GM19238 (cell line): ENCODE data around the gene FXYD2.

ENCODE experiments used
- DNase-seq: peaks from one replicate; pipeline ENCODE4 v3.0.0; 2011; ENCODE audit warnings: low spot score; ENCODE audit not compliant: insufficient read length

The FXYD2 gene

DNA sequence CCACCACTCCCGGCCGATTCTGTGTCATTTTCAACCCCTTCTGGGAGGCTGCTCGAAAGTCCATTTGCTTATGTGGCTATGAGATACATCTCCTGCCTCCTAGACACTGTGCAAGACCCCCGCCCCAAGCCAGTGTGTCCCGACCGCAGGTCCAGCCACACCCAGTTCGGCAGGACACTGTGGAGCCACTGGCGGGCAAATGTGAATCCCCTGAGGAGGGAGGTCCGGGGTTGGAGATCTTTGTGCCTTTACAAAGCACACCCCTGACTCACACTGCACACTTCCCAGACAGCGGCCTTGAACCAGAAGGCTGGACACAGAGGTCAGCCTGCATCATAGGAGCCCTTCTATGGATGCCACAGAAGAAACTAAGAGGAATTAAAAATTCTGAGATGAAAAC is 34.5 kb upstream of the FXYD2 start:
- DNase-seq, result no peak

DNA sequence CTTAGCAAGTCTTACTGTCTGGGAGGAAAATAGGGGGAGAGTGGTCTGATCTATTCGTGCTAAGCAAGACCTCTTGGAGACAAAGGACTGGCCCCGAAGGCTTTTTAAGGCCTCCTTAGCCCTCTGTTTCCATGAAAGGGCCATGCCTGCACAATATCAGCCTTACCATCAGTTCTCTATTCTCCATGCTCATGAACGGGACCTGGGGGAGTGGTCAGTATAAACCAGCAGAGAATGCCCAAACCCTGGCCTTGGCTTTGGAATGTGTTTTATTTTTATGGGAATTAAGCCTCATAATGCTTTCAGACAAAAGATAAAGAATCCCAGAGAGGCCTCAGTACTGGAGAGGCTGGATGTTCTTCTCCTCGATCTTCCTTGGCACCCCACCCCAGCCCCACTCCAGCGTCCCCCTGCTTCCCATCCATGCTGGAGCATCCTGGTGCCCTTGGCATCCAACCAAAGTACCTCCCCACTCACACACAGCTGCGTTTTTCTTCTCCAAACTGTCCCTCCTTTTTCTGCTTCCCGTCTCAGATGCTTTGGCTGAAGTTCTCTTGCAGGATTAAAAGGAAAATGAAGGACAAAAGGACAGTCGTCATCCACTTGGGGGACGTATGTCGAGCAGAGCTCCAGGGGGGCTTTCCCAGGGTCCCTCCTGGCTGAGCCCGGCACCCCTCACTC is 33.3 kb upstream of the FXYD2 start:
- no peak for DNase-seq

DNA sequence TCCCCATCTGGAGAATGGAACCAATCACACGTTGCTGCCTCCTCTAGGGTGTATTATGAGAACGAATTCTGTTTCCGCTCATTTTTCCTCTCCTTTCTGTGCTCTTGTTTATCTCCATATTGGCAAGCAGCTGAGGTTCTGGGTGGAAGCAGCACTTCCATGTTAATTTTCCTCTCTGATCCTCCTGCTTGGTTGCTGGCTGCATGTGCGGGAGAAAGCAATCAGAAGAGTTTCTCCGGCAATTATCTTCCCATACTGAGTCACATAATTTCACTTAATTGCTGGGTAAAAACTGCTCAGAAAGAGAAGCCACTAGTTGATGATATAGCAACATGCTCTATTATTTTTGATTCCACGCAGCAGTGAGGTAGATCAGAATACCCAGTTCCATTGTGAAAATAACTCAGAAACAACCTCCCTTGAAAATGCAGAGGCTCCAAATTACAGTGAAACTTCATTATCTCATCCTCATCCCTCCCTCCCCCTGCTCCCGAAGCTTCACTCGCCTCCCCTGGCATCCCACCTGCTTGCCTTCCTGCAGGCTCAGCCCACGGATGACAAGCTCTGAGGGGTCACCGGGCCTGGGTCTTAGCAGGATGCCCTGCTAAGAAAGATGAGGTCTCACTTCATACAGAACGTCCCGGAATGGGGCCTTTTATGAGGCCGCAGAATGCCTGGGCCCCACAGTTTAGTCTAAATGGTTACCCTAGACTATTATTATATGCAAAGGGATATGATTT is 31.5 kb upstream of the FXYD2 start:
- no peak for DNase-seq

DNA sequence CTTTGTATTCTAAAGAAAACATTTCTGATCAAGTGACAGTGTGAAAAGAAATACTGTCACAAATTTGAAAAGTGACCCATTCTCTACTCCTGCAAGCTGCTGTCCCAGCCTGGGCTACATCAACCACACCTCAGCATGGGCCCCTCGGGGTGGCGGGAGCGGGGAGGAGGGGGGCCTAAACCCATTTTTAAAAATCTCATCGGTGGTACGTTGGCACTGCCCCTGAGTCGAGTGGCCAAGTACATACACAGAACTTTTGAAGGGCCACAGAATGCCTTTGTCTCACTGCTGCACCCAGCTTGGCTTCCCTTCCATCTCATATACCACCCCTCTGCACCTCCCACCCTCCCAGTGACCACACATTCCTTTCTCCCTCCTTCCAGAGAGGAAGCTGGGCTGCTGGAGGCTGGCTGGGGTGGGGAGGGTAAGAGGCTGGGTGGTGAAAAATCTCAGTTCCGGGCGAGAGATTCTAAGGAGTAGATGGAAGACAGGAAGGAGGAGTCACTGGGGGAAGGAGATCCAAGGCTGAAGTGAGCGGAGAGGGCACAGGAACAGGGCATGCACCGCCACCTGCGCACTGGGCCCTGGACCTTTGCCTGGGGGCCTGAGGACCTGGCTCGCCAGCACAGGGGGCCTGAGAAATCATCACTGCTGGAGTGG is 30.8 kb upstream of the FXYD2 start:
- DNase-seq, result no peak

DNA sequence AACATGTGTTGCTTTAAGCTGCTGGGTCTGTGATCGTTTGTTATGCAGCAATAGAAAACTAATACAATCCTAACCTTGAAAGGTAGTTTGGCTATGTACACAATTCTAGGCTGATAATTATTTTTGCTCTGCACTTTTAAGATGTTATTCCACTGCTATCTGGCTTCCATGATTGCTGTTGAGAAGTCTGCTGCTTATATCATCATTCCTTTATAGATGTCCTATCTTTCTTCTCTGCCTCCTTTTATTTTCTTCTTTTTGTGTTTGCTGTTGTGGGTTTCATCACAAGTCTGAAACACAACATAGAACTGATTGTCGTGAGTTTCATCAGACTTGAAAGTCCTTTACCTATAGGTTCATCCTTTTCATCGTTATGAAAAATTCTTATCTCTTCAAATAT is 27.8 kb upstream of the FXYD2 start:
- DNase-seq, result no peak

DNA sequence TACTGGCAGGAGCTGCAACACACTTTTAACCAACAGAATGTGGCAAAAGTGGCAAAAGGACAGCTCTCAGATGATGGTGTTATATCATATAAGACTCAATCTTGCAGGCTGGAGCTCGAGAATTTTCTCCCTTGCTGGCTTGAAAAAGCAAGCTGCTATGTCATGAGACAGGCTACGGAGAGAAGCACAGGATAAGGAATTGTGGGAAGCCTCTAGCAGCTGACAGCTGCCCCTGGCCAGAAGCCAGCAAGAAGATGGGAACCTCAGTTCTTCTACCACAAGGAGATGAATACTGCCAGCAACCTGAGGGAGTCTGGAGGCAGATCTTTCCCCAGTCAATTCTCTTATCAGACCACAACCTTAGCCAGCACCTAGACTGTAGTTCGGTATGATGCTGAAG is 27.3 kb upstream of the FXYD2 start:
- no peak for DNase-seq

DNA sequence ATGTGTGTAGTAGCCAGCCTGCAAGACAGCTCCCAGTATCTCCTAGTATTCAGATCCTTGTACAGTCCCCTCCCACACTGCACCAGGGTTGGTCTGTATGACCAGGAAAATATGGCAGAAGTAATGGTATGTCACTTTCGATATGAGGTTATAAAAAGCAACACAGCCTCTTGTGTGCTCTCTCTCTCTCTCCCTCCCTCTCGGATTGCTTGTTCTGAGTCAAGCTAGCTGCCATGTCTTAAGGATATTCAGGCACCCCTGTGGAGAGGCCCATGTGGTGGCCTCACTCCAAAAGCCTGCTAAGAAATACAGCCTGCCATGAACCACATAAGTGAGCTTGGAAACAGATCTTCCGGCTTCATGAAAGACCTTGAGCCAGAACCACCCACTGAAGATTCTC is 26.6 kb upstream of the FXYD2 start:
- no peak for DNase-seq

DNA sequence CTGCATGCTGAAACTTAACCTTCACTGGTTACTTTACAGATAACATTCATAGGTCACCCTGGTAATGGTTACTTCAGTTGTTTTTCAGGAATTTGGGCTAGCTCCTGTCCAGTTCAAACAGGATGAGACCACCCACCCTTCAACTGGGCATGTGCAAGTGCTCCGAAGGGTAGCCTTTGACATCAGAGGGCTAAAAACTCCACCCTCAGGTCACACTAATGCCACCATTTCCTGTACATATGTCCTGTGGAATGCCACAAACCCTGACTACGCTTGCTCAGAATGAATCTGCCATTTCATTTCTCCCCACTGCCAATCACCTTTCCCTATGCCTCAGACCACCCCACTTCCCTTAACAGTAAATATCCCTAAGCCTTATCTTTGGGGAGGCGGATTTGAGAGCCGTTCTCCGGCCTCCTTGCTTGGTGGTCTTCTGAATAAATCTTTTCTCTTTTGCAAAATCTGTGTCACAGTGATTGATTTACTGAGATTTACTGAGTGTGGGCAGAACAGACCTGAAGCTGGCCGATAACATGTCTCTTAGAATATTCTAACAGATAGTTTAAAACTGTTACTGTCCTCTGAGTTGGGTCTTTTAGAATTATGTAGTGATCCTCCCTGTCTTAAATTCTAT is 25.4 kb upstream of the FXYD2 start:
- no peak for DNase-seq

DNA sequence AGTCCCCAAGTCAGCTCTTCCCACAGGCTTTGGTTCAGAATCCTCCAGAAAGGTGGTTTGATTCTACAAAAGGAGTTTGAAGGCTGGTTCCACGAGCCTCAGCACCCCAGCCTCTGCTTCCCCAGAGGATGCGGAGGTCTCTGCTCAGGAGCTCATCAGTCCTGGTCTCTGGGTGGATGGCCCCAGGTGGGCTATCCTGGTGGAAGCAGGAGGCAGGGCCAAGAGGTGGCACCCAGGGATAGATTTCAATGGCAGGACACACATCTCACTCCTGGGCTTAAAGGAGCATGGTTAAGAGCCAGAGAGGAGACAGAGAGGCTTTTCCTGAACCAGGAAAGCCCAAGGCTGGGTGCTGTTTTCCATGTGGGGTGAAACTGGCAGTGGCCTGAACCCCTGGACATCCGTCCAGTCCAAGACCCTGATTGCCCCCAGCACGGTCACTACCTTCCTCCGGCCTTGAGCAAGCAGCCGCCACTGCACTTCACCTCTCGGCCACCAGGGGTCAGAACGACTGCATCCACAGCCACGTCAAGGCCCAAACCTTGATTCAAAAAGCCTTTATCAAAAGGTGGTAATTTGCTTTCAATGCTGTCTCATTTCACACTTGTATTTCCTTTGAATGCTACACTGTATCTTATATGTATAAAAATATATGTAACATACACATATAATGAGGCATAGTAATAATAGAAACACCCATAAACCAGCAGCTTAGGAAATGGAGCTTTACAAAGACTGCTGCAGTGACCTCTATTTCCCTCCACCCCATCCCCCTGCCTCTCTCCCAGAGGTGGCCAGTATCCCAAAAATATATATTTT is 19.3 kb upstream of the FXYD2 start:
- peak; percentile 62 for DNase-seq

DNA sequence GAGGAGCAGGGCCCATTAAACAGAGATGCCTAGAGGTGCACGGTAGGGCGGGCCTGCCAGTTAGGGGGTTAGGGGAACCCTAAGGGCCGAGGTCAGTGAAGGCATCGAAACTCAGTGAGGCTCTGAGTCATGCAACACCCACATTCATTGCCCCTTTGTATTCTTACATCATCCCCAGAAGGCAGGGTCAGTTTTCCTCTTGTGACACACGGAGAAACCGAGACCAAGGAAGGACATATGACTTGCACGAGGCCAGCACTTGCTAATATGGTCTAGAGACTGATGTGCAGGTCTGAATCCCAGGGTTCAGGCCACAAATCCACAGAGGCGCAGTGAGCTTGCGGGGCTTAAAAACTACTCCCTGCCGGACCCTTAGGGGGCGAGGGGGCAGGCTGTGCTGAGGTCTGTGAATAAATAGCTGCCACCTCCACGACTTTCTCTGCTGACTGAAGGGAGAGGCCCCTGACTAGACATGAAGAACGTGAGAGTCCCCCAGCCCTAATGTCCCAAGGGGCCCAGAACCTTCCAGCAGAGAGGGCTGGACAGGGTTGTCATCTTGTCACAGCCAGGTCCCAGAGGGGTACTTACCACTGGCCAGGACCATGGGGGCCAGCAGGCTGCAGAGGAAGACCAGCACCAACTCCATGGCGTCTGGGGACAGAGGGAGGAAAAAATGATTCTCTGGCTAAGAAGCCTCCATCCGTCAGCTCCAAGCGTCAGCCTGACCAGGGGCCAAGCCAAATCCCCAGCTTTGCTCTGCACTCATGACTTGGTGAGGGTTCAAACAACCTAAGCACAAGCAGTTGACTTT is 17.8 kb upstream of the FXYD2 start:
- DNase-seq, result no peak

DNA sequence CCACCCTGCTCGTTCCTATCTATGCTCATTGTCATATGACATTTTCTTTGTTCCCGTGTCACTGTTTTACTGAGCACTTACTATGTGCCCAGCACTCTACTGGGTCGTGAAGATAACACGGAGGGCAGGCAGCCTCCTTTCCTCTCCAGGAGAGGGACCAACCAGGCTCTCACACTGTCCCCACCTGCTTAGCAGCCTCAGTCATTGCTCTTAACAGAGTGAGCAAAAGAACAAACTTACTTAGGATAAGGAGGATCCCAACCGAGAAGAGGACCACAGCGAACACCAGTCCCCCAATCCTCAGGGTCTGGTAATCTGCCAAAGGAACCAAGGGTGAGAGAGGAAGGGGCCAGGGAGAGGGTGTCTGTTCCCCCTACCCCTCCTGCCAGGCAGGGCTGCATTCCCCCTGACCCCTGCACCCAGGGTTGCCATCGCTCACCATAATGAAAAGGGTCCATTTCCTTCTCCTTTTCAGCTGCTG is 17.0 kb upstream of the FXYD2 start:
- no peak for DNase-seq

DNA sequence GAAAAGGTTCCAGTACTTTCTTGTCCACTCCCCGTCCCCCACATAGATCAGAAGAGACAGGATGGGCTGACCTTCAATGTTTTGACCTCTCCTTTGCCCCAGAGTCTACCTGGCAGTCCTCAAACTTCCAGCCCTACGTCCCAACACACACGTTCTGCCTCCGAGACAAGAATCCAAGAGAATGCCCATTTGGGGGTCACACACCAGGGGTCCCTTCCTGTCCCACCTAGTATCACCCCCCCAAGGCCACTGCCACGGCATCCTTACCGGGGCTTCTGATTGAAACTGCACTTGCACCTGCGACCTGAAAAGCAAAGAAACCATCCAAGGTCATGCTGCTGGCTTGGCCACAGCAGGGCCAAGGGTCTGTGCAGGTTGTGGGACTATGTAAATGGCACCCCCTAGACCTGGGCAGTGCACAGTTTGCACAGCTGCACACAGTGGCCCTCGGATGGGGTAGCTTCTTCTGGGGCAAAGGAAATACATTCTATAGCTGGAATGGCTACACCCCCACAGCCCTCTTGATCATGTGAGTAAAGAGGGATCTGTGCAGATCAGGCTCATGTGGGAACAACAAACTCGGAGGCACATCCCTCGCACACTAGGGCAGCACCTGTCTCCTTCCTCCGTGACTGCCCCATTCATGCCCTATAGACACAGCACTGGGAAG is 16.5 kb upstream of the FXYD2 start:
- DNase-seq, result no peak

DNA sequence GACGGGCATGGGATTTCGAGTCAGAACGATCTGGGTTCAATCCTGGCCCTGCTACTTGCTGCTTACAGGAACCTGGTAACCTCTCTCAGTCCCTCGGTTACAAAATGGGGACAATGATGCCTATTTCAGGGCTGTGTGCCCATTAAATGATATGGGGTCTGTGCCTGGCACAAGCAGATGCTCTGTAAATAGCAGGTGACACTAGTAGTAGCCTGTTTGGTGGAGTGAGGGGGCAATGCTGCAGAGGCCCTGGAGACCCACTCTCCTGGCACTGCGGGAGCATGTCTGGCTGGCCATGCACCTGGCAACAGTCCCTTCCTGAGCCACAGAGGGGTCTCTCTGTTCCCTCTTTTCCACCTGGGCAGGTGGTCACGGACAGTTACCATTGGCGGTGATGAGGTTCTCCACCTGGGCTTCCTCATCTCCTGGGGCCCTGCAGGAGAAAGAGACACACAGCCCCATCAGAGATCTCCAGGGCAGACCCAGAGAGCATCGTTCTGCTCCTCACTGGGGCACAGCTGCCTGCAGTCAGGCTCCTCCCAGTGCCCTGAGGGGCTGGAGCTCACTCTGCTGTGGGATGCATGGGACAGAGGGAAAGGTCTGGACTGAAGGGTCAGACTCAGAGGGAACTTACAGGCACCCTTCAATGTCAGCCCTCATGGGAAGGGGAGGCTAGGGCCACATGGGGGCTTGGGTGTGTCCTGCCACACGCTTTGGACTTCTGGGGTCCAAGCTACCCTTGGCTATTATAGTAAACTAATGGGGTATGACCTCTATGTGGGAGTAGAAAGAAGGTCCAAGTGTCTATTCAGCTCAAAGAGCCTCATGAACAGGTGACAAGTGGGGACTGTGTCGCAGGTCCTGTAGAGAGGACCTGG is 15.6 kb upstream of the FXYD2 start:
- no peak for DNase-seq

DNA sequence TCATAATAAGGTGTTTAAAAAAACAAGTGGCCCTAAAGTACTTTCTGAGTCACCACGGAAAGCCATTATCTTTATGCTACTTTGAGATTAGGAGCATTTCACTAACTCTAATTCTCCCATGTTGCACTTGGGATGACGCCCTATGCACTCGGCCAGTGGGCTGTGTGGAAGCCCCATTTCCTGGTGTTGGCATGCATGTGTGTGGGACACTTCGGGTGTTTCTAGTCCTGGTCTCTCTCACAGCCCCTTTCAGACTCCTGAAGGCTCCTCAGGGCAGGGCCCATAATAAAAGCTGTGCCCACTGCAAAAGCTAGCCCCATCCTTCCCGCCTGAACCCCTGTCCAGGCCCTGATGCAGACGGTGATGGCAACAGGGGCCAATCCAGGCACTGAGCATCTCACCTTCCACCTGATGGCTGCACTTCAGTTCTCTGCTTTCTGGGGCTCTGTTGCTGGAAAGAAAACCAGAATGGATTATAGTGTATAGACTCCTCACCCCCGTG is 14.9 kb upstream of the FXYD2 start:
- no peak for DNase-seq

DNA sequence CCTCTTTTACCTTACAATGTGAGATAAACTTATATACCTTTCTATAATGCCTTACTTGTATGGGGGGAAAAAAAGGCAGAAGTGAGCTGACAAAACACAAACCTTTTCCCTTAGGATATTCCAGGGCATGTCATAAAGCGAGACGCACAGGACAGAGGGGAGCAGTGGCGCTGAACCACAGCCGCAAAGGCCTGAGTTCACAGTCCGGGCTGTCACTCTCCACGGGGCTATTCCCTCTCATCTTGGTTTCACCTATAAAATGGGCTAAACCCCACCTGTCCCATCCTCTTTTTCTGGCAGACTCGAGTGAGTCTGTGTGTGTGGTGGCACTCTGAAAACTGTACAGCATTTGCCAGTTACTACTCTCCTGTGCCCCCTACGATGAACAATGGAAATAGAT is 14.4 kb upstream of the FXYD2 start:
- no peak for DNase-seq

DNA sequence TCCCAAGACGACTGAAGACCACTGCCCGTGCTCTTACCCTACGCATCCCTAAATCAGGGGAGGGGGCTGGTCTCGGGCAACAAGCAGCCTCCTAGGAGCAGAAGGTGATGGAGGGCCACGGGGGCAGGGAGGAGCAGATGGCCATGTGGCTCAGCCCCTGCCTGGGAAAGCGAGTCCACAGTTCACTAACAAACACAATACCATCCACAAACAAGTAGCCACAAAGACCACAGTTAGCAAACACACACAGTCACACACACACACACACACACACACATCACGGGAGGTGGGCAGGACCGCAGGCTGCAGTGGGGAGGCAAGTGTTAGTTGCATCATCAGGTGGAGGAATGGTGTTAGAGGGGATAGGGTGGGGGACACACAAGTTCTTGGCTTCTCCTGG is 13.2 kb upstream of the FXYD2 start:
- DNase-seq, result no peak

DNA sequence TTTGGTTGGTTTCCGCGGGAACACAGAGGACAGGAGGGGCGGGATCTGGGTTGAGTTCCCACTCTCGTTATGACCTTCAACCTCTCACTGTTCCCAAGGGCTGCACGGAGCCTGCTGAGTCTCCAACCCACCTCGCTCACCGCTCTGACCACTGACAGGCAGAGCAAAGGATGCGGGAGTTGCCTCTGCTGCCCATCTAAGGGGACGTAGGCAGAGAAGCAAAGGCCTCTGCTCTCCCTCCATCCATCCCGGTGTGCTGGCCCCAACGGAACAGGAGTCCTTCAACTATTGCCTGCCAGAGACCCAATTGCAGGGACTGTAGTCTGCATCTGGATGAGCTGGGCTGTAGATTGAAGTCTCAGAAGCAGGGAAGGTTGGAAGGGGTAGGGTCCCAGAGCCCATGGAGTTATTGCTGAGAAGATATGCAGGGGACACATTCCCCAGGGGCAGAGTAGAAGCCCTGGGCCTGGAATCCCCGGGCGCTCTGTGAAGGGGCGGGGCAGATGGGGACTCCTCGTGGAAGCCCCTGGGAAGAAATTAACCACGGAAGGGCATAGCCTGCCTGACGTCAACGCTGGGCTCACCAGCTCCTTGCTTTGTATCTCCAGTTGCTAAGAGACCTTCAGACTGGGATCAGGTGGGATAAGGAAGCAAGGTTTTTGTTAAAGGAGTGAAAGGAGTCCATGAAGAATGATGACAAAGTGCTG is 12.7 kb upstream of the FXYD2 start:
- DNase-seq, result no peak
